Measurements from ENCODE around the gene TMEM176B. TPM values are rescaled to one million over a fixed set of nuclear protein-coding genes. Genes with fewer than 3 reads are reported as not detected.

TMEM176B gene
- total RNA-seq, 2 experiments from 2014 or later, result not detected

- Histone ChIP-seq H3K4me1 (ENCODE audit: insufficient read depth, low read length) (peaks cover 44% of the 10 kb centered on the region), H3K4me3 (ENCODE audit: low read length) (no peak overlapping the region), H3K27ac (ENCODE audit: low read depth in 1 of 2, low read length in 2 of 2) (no peak overlapping the region), H3K36me3 (ENCODE audit: insufficient read depth, low read length) (no peaks in the 10 kb centered on the region), H3K9me3 (ENCODE audit: control insufficient read depth in 1 of 2, insufficient read depth in 1 of 2, low read length in 2 of 2) (no peaks in the 10 kb centered on the region), H3K27me3 (ENCODE audit: control insufficient read depth in 1 of 2, insufficient read depth in 2 of 2, low read length in 2 of 2) (no peaks in the 10 kb centered on the region)
- CTCF ChIA-PET, result interaction anchor here (0.6 to 2.9 kb wide), 15 partner anchors 8 to 351 kb away, joined by 3 to 48 read pairs (median 3); partner anchors contain the start of genes GIMAP1, GIMAP4, GIMAP5 and GIMAP7
- intact Hi-C loops (cut with DNase I, micrococcal nuclease), result loop anchor here (1.0 to 10.0 kb wide), 7 partner anchors 40 to 402 kb away; partner anchors contain the start of genes GIMAP1 (in 1 of the 2), GIMAP2 (in 1 of the 2) and GIMAP7 (in 1 of the 2)
- H3K4me1 Mint-ChIP-seq (ENCODE audit: low read depth), result peaks cover 54% of the 10 kb centered on the region
- peak; percentile 72 for TF ChIP-seq CTCF (IDR thresholded peaks at IDR 0.05)
- peak in 4 of 14 experiments; percentile 34 to 84 (median 81) for DNase-seq
- peak overlapping the region; percentile 87 for H3K4me3 Mint-ChIP-seq
- H3K9me3 Mint-ChIP-seq, result peaks cover 2% of the 10 kb centered on the region
- ATAC-seq (ENCODE audit: poor library complexity), result peak; percentile 39
- peaks cover 5% of the 10 kb centered on the region for H3K27me3 Mint-ChIP-seq
- peak overlapping the region; percentile 99 for H3K27ac Mint-ChIP-seq
- POLR2A ChIA-PET, result interaction anchor here (0.6 to 5.2 kb wide), 9 partner anchors 13 to 306 kb away, joined by 4 to 120 read pairs (median 41); partner anchors contain the start of genes GIMAP1, GIMAP2, GIMAP4 and GIMAP6
- peaks cover 7% of the 10 kb centered on the region for H3K36me3 Mint-ChIP-seq (ENCODE audit: low read depth)
Measured at GRCh38 chr7:150756858-150757257, 43.3 kb downstream of the TMEM176B start.

- H3K27ac ChIP-seq (ENCODE audit: low read depth in 1 of 2, low read length in 2 of 2), result peak overlapping the region; percentile 67 to 76
- intact Hi-C loops (cut with DNase I, micrococcal nuclease), result loop anchor here (1.0 to 10.0 kb wide), 6 partner anchors 39 to 401 kb away; partner anchors contain the start of genes GIMAP1 (in 1 of the 2), GIMAP2 (in 1 of the 2) and GIMAP7 (in 1 of the 2)
- H3K27ac Mint-ChIP-seq, result peak overlapping the region; percentile 99
Measured at GRCh38 chr7:150756166-150756565, 44.0 kb downstream of the TMEM176B start.

More at GRCh38 chr7:150756166-150756565, 44.0 kb downstream of the TMEM176B start:
- no peaks in the 10 kb centered on the region for H3K36me3 ChIP-seq (ENCODE audit: insufficient read depth, low read length)
- Mint-ChIP-seq H3K9me3 (peaks cover 2% of the 10 kb centered on the region), H3K4me3 (peak overlapping the region; percentile 87), H3K4me1 (ENCODE audit: low read depth) (peaks cover 58% of the 10 kb centered on the region), H3K36me3 (ENCODE audit: low read depth) (peaks cover 7% of the 10 kb centered on the region), H3K27me3 (peaks cover 5% of the 10 kb centered on the region)
- H3K9me3 ChIP-seq (ENCODE audit: control insufficient read depth in 1 of 2, insufficient read depth in 1 of 2, low read length in 2 of 2), result no peaks in the 10 kb centered on the region
- peaks cover 49% of the 10 kb centered on the region for H3K4me1 ChIP-seq (ENCODE audit: insufficient read depth, low read length)
- peak in 2 of 14 experiments; percentile 56 to 60 for DNase-seq
- ATAC-seq (ENCODE audit: poor library complexity), result peak; percentile 8
- no peak for TF ChIP-seq CTCF (IDR thresholded peaks at IDR 0.05)
- ChIA-PET POLR2A (interaction anchor here (0.5 to 5.2 kb wide), 50 partner anchors 12 to 388 kb away, joined by 3 to 120 read pairs (median 5); partner anchors contain the start of genes GIMAP1, GIMAP2, GIMAP4 and GIMAP5), CTCF (interaction anchor here (0.9 to 2.9 kb wide), 11 partner anchors 14 to 306 kb away, joined by 3 to 48 read pairs (median 6); partner anchors contain the start of genes GIMAP1, GIMAP4, GIMAP5 and GIMAP8)
- no peaks in the 10 kb centered on the region for H3K27me3 ChIP-seq (ENCODE audit: control insufficient read depth in 1 of 2, insufficient read depth in 2 of 2, low read length in 2 of 2)
- peak overlapping the region; percentile 19 for H3K4me3 ChIP-seq (ENCODE audit: low read length)
